ENCODE measurements around the gene ZNF184.
"Not testable (repeated sequence)": the region's sequence is repeated elsewhere in the genome, so short reads cannot be mapped to it uniquely, and the experiment has no call there.

The ZNF184 gene

DNA sequence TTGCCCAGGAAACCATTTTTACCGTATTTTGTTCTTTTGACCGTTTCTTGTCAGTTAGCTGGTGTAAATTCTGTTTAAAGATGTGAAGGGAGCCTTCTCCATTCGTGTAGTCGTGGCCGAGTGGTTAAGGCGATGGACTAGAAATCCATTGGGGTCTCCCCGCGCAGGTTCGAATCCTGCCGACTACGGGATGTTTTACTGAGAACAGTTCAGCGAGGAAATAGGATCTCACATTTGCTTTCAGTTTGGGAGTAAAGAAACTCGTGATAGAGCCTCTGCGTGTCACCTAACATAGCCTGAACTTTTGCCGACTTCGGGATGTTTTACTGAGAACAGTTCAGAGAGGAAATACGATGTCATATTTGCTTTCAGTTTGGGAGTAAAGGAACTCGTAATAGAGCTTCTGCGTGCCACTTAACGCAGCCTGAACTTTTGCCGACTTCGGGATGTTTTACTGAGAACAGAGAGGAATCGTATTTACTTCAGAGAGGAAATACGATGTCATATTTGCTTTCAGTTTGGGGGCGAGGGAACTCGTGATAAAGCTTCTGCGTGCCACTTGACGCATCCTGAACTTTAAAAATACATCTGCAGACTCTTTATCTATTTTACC is 5.9 kb upstream of the ZNF184 start:
- peak; percentile 95 for DNase-seq

DNA sequence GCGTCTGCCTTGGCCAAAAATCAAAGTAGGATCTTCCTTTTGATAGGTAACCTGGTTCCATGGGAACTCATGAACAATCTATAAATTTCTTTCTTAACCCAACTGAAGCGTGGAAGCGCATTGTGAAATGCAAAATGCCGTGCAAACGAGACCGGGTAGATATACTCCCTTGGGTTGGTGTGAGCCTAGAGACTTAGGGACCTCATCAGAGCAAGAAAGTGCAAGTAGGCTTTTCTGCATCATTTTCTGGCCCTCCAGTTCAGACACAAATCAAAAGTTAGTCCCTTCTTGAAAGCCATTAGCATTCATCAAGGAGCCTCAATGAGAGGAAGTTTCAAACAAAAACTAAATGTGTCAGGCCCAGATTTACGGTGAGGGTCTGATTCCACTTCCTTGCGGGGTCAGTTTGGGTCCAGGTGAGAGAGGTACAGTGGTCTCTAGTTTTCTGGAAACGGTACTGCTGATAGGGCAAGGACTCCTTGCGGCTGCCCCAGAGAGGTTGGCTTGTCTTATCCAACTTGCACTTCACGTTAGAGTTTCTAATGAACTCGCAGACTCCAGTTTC is 5.3 kb upstream of the ZNF184 start:
- no peak for DNase-seq

DNA sequence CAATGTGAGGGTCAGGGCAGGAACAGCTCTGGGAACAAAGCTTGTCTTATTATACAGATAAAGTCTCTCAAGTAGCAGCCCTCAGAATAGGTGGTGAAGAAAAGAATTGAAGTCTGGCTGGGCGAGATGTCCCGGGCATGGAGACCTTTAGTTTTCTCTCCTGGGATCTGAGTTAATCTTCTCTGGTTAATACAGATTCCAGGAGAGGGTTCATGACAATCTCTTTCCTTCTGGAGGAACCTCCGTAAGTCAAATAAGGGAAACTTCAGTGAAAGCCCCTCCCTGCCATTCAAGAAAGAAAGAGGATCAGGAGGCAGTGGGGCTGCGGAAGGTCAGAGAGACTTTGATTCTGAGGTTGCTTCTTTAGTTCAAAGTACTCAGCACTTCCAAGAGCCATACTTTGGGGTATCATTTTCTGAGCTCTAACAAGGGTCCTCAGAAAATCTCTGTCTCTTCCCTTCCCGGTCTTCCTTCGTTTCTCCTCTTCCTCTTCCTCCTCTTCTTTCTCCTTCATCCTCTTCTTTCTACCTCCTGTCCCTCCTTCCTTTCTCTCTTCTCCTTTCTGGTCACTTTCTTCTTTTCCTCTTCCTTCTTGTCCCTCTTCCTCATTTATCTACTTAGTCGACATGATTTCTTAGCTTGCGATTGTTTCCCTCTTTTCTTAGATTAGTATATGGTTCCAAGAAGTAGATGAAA is 4.6 kb upstream of the ZNF184 start:
- DNase-seq: no peak

GRCh38 chr6:27476090-27476489 is 3.2 kb upstream of the ZNF184 start:
- no peak for DNase-seq

- DNase-seq: no peak
Measured at GRCh38 chr6:27474672-27475071, 1.8 kb upstream of the ZNF184 start.

DNA sequence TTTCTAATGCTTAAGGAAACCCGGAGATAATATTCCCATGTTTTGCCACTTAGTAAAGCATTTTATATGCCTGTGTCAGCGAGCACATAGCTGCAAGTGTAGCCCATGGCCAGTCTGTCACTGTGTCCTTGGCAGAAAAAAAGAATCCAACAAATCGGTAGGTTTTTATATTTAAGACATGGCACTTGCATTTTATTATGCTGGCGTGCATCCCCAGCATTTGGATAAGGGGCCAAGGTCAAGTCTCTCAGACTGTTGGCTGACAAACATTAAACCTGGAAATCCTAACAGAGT is 1.2 kb upstream of the ZNF184 start:
- DNase-seq: no peak

- DNase-seq: peak; percentile 75
Measured at GRCh38 chr6:27472182-27472616, 706 bp downstream of the ZNF184 start.

- DNase-seq: no peak
Measured at GRCh38 chr6:27471365-27472115, 1.4 kb downstream of the ZNF184 start.

GRCh38 chr6:27470023-27470422 is 2.9 kb downstream of the ZNF184 start:
- DNase-seq: no peak

DNA sequence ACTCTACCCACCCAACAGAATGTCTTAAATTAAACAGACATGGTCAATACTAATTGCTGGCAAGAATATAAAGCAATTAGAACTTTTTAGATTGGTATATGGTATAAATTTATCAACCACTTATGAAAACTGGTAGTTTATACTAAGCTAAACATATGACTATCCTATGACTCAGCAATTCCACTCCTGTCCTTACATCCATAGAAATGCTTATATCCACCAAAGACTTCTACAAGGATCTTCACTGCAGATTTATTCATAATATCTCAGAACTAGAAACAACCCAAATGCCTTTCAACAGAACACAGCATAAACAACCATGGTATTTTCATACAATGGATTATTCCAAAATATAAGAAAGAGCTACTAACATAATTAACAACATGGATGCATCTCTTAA is 4.6 kb downstream of the ZNF184 start:
- DNase-seq: no peak

DNA sequence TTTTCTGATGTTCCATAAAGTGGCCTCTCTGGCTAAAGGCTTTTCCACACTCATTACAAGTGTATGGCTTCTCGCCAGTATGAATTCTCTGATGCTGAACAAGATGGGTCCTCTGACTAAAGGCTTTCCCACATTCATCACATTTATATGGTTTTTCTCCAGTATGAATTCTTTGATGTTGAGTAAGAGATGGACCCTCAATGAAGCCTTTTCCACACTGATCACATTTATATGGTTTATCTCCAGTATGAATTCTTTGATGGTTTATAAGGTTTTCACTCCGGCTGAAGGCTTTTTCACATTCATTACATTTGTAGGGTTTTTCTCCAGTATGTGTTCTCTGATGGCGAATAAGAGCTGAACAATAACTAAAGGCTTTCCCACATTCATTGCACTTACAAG is 20.4 kb downstream of the ZNF184 start:
- no peak for DNase-seq

DNA sequence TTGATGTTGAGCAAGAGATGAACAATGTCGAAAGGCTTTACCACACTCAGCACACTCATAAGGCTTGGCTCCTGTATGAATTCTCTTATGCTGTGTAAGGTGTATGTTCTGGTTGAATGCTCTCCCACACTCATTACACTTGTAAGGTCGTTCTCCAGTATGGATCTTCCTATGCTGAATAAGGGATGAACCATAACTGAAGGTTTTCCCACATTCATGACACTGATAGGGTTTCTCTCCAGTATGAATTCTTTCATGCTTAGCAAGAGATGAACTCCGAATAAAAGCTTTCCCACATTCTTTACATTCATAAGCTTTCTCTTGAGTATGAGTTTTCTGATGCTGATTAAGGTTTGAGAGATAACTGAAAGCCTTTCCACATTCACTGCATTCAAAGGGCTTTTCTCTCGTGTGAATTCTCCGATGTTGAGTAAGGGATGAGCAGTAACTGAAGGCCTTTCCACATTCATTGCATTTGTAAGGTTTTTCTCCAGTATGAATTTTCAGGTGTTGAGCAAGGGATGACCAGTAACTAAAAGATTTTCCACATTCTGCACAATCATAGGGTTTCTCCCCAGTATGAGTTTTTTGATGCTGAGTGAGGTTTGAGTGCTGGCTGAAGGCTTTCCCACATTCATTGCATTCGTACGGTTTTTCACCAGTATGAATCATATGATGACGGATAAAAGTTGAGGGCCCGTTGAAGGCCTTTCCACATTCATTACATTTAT is 21.1 kb downstream of the ZNF184 start:
- DNase-seq: no peak

- DNase-seq: no peak
Measured at GRCh38 chr6:27448456-27448855, 24.4 kb downstream of the ZNF184 start.

- DNase-seq: no peak
Measured at GRCh38 chr6:27442932-27443331, 30.0 kb downstream of the ZNF184 start.

- DNase-seq: no peak
Measured at GRCh38 chr6:27441001-27441400, 31.9 kb downstream of the ZNF184 start.

- DNase-seq: no peak
Measured at GRCh38 chr6:27439371-27439770, 33.5 kb downstream of the ZNF184 start.

DNA sequence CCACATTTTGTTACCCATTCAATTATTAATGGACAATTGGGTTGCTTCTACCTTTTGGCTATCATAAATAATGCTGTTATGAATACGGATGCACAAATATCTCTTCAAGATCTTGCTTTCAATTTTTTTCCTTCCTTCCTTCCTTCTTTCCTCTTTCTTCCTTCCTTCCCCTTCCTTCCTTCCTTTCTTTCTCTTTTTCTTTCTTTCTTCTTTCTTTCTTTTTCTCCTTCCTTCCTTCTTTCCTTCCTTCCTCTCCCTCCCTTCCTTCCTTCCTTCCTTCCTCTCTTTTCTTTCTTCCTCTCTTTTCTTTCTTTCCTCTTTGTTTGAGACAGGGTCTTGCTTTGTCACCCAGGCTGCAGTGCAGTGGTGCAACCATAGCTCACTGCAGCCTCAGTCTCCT is 39.2 kb downstream of the ZNF184 start:
- DNase-seq: no peak

- DNase-seq: no peak
Measured at GRCh38 chr6:27428966-27429365, 43.9 kb downstream of the ZNF184 start.

DNA sequence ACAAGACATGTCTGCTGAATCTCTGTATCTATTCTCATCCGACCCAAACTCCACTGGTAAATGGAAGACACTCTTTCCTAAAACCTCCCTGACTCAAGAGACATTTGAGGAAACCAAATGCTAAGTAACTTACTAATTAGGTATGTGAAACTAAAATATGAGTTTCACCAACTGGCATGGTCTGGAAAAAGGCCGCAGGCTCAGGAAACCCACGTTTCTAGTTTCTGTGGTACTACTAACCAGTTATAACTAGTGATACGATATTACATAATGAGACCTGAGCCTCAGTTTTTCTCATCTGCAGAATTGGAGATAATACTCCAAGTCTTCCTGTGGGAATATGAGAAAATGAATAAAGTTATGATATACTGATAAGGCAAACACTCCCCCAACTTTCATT is 44.4 kb downstream of the ZNF184 start:
- DNase-seq: no peak

DNA sequence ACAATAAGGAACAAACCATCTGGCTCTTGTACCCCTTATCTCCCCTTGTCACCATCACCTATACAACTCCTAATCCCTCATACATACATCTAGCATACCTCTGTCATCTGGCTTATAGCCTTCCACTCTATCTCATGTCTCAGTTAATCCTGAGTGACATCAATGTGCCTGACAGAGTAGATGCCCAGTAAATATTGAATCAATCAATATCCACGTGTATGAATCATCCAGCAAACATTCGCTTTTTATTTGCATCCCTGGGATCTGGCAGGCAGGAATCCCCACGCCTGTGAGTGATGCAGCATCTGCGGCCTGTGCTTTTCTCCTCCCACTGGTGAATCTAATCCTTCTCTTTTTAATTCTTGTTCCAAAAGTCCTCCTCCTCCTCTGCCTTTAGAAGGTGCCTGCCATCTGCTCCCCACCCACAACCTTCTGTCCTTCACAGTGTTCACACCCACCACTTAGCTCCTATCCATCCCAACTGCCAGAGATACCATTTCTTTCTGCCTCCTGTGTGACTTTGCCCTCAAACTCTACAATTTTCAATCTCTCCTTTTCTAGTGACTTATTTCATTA is 46.8 kb downstream of the ZNF184 start:
- DNase-seq: no peak

DNA sequence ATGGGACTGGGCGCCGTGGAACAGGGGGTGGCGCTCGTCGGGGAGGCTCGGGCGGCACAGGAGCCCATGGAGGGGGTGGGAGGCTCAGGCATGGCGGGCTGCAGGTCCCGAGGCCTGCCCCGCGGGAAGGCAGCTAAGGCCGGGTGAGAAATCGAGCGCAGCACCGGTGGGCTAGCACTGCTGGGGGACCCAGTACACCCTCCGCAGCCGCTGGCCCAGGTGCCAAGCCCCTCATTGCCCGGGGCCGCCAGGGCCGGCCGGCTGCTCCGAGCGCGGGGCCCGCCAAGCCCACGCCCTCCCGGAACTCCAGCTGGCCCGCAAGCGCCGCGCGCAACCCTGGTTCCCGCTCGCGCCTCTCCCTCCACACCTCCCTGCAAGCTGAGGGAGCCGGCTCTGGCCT is 48.1 kb downstream of the ZNF184 start:
- DNase-seq: not testable (repeated sequence)

DNA sequence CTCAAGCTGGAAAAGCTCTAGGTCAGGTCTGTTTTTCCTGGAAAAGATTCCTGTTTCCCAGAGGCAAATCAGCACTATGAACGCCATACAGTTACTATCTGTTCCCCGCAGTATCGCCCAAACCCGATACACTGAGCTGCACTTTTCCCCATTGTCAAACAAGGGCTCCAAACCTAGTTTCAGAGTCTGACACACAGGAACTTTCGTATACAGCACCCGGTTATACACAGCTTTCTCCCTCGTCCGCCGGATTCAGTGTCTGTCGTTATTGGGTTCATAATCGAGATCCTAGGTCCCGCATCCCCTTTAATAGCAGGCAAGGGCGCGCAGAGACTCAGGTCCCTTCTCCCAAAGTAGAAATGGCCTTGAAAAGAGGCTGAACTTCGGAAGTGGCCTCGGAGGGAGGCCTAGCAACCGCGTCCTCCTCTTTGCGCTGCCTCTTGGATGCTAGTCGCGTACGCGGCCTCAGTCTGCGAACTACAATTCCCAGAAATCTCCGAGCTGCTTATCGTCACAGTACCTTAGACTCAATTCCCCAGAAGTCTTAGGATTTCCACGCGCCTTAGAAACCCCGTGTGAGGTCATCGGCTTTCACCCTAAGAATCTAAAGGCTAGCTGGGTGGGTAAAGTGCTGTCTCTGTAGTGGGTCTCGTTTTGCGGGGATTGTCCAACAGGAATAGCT is 50.1 kb downstream of the ZNF184 start:
- no peak for DNase-seq

Data from activated CD4-positive, alpha-beta T cell treated with anti-CD3 and anti-CD28 coated beads, Interleukin-2, Interleukin-6, amounts not matched to agents 100 ng/mL and 50 ng/mL, durations not matched to agents 16 hours and 8 hours (primary cell).